GM19099 (cell line): ENCODE results near the gene FGF5.

Experiments used
- POLR2A ChIP-seq: IDR thresholded peaks from 3 replicates; pipeline ENCODE4 v1.6.1; 2011; ENCODE audit warnings: low read depth; ENCODE audit not compliant: insufficient read length; ENCODE audit errors: extremely low read depth

Gene FGF5

DNA sequence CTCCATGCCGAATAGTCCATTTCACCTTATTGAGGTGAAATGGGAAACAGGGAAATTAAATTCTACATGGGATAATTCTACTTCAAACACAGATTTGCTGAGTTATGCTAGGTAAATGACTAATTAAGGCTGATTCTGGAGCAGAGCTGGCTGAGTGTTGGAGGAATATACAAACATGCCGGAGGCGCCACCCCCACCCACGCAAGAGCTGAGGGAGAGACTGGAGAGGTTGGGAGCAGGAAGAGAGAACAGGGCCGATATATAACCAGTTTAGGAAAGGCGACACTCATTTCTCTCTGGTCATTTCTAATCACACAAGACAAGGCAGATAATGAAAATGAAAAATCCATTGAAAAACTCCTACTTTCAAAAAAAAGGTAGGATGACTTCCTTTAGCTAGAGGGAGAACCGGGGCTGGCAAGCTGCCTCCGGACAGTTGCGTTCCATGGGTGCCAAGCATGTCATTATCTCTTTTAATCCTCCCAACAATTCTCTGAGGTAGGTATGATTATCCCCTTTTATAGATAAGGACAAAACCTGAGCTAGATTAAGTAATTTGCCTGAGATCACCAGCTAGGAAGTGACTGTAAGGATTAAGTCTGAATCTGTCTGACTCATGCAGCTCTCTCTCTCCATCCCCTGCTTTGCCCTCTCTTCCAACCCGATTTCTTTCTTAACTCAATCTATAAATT, 41.5 kb downstream of the FGF5 start:
- TF ChIP-seq POLR2A = no peak

DNA sequence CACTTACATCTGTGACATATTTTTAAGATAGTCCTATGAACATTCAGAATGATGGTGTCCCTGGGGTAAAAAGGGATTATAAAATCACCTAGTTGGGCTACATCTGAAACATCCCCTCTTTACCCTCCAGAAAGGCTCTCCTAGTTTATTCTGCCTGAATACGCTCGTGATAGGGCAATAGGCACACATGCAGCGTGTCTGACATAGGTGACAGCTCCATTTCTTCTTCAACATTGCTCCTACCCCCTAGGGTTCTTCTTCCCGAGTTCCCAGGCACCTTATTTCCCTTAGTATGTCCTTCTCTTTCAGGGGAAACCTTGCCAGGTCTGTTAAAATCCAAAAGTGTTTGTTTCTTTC, 42.0 kb downstream of the FGF5 start:
- TF ChIP-seq POLR2A = no peak

DNA sequence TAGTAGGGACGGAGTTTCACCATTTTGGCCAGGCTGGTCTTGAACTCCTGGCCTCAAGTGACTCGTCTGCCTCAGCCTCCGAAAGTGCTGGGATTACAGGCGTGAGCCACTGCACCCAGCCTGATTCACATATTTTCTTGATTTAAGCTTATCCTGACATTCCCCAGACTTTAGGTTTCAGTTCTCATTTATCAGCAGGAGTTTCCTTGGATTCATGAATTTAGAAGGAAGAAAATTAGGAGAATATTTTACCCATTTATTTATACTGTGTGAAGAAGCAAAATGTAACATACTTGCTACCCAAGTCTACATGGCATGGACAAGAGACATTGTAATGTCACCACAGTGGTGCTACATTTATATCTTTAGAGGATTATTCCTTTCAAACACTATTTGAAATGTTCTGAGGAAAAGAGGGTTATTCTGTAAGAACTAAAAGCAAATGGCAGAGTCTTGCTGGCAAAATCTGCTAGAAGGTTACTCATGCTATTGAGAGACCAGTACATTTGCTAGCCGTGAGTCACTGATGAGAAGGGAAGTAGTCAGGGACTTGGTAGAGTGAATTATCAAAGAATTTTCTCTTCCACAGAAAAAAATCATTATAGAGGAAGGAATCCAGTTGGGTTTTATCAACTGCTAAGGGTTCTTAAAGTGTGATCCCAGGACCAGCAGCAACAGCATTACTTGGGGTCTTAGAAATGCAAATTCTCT, 43.0 kb downstream of the FGF5 start:
- no peak for TF ChIP-seq POLR2A

DNA sequence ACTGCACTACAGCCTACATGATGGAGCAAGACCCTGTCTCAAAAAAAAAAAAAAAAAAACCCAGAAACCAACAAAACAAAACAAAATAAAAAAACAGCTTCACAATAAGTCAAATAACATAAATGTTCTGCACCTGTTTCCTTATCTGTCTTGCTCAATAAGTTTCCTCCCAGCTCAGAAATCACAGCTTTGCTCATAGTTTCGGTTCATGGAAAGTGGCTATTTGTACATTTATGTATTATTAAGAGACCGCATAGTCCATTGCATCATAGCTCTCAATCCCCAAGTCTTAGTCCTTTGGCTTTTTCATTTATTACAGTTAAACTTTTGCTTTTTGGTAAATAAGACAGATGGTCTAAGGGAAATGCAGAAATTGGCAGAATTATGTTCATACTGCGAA, 44.7 kb downstream of the FGF5 start:
- TF ChIP-seq POLR2A = no peak

DNA sequence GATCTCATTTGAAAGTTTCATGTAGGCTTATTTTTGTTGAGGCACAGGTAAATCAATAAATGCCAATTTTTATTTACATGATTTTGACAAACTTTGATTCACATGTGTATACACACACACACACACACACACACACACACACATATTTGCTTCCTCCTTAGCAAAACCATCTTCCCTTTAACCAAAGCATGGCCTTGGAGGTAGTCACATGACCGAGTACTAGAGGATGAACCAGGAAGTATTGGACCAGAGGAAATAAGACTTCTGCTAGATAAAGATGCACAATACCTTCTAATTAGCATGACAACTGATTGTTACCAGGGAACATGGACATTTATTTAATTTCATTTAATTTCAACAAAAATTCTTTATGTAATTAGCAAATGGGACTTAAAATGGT, 45.7 kb downstream of the FGF5 start:
- no peak for TF ChIP-seq POLR2A

DNA sequence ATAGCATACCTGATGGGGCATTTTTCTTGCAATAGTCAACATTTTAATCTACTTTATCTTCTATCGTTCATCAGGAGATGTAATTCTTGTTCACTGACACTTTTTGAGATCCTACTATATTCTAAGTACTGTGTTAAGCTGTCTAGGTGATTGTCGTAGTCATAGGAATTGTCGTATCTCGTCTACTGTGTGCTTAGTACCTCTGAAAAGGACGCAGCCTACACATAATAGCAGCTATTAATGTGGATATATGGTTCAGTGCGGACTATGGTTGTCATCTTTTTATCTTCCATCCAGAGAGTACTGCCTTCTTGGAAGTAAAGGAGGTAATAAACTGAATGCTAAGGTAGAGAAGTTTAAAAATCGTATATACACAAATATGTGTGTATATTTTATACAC, 47.2 kb downstream of the FGF5 start:
- TF ChIP-seq POLR2A = no peak

DNA sequence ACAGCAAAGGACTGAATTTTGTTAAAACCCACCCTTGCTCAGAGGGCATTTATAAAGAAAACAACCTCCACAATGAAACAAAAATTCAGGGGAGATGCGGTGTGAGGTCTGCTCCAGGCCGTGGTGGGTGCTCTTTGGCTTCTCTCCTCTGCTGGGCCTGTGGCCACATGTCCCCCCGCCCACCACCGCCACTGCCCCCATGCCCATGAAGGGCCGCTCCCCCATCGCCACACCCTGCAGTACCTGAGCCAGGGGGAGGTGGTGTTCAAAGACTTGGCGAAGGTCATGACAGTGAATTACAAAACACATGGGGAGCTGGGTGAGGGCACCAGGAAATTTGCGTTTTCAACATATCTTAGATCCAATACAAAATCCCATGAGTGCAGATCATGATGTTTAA, 54.9 kb downstream of the FGF5 start:
- TF ChIP-seq POLR2A = no peak

DNA sequence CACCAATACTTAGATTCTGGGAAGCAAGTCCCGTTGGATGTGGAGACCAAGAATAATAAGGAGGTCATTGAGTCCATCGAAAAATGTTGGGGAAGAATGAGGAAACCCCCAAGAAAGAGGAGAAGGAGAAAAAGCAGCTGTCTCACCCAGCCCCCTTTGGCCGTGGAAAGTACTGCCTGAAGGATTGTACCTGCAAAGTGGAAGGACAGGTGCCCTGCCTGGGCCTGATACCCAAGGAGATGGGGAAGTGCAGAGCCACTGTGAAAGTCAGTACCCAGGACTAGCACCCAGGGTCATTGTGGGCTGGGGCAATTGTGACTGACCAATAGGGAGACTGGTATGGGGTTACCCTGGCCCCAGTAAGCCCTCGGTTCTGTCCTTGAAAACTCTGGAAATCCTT, 55.3 kb downstream of the FGF5 start:
- TF ChIP-seq POLR2A = no peak

DNA sequence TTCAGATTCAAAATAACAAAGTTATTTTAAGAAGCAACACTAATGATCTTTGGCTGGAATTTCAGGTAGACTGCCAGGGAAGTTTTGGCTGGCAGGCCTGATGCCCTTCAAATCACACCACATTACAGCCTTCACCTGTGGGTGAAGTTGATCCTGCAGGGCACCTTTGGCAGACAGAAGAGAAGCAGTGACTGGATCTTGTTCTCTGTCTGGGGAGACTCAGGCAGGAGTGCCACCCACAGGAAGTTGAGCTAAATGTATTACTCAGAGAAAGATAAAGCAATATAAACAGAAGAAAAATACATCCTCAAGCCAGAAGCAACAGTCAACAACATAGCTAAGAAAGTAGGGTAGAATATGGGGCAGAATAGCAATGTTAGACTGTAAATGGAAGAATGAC, 56.3 kb downstream of the FGF5 start:
- TF ChIP-seq POLR2A = no peak

DNA sequence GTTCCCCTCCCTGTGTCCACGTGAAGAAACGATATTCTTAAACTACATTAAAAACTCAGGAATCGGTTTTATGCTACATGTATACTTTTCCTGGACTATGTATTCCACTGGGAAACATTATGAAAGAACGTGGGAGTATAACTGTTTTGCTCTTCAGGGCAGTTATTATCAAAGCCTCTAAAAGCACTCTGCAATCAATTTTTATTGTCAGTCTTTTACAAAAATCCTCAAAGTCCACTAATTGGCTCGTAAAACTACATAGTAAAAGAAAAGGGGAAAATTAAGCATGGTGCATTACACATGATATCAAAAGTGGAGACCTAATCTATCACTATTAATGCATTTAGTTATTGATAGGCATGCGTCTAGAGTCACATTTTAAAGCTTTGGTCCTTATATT, 57.7 kb downstream of the FGF5 start:
- TF ChIP-seq POLR2A = no peak

DNA sequence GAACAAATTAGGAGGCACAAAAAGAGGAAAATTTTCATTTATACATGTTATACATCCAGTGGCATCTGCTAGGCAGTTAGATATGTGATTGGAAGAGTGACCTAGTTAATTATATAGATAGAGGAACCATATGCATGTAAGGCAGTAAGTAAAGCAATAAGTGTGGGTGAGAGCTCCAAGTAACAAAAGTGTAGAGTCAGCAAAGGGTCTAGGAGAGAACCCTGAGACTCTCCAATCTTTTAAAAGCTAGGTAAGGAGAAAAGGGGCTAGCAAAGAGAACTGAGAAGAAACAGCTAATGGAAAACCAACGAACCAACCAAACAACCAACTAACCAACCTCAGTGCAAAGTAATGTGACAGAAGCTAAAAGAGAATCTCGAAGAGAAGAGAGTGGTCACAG, 65.2 kb downstream of the FGF5 start:
- no peak for TF ChIP-seq POLR2A

DNA sequence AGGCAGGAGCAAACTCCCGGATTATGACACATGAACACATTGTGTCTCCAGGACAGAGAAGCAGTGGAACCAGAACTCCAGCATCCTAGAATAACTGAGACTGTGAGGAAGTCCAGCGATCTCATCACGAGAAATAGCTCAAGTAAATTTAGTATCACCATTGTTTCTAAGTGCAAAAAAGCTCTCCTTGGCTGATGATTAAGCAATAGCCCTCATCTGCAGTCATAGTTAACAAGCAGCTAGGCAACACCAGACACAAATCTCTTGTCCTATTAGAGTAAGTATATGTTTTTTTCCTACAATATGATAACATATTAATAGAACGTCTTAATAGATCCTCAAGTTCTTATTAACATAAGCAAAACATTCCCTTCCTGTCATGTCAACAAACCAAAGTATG, 66.7 kb downstream of the FGF5 start:
- TF ChIP-seq POLR2A = no peak

DNA sequence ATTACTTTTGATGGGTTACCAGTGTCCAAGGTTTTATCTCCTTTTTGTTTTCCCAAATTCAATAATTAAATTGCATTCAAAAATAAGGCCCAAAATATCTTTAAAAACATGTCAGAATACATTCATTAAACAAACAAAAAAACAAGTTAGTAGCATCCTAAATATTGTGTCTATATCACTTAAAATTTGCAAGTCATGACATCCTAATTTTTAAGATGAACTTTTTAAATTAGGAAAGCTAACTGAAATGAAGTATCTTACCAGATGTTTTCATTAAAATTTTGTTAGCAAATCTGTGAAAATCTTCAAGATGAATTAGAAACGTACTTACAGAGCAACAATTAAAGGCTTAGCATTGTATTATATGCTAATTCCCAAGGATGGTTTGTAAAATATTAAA, 68.1 kb downstream of the FGF5 start:
- TF ChIP-seq POLR2A = no peak

DNA sequence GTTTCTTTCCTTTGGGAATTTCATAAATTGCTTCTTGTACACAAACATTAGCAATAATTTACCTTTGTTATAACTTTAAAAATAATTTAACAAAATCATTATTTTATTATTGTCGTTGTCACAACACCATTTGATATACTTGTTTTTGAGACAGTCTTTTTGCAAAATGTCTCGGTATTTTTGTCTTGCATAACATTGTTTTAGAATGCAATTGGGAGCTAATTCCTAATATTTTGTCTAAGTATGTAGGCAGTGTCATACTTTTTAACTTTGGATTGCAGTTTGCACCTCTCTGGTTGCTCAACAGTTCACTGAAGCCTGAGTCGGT, 68.7 kb downstream of the FGF5 start:
- no peak for TF ChIP-seq POLR2A

DNA sequence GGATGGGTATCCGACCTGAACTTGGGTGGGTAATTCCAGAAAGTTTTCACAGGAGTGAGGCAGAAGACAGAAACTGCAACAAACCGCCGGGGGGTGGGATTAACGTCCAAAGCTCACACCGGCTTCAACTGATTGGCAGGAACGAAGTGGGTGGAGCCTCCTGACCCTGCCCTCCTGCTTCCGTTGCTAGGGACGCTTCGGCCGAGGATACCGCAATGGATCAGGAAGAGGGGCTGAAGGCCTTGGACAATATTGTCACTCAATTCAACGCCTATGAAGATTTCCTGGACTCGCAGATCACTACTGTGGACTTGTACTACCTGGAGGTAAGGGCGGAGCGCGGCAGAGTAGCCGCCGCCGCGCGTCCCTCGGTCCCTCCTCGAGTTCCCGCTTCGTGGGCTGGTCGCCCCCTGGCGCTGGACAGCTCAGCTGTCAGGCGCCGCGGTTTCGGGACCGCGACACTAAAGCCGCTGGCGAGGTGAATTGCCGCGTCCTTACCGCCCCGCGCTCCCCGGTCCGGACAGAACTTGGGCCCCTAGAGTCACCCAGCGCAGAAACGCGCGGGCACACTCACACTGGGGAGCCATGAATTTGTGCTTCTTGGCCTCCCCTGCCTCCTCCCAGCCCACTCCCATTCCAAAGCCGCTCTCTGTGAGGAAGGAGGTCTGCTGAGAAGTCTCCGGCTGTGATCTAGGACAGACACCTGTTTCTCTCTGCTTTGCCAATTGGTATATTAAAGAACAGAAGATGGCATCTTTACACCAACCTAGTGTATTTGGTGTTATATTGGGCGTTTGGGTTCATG, 69.3 kb downstream of the FGF5 start, which contains the start of gene CFAP299:
Gene CFAP299, plus strand, starts transcription at position 177 of the 805 bp plus-strand sequence.
- no peak for TF ChIP-seq POLR2A

DNA sequence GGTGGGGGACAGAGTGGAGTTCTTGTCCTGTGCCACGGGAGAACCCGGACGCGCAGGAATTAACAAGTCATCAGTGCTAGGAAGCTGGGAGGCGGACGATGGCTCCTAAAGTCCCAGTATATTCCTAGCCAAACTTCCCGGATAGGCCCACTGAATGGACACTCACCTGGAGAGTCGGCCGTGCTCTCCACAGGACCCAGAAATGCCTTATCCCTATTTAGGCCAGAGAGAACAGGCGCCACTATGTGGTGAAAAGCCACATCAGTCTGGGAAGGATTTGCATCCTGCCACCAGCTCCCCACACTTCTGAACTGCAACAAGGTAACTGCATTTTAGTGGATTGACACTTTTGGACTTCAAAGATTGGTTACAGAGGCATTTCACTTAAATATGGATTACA, 70.1 kb downstream of the FGF5 start:
- no peak for TF ChIP-seq POLR2A
